NB4 (cell line): ENCODE data around the gene CES3.

Experiments
- POLR2A ChIP-seq: IDR thresholded peaks from 2 replicates; pipeline ENCODE4 v1.6.1; 2011; ENCODE audit warnings: mild to moderate bottlenecking; ENCODE audit not compliant: insufficient read length; ENCODE audit errors: extremely low read depth
- TF ChIP-seq, protein P1 (sequence below): IDR thresholded peaks from one replicate; pipeline ENCODE4 v1.5.1; 2012; ENCODE audit warnings: low read depth, low read length

DNA sequence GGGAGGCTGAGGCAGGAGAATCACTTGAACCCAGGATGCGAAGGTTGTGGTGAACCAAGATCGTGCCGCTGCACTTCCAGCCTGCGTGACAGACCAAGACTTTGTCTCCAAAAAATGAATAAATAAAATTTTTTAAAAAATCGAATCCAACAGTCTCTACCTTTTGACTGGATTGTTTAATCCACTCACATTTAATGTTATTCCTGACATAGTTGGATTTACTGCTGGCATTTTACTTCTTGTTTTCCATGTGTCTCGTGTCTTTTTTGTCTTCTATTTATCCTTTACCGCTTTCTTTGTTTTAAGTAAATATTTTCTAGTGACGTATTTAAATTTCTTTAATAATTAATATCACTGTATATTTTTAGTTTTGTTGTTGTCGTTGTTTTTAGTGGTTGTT lies 22.0 kb downstream of the CES3 start:
- TF ChIP-seq, protein P1, sequence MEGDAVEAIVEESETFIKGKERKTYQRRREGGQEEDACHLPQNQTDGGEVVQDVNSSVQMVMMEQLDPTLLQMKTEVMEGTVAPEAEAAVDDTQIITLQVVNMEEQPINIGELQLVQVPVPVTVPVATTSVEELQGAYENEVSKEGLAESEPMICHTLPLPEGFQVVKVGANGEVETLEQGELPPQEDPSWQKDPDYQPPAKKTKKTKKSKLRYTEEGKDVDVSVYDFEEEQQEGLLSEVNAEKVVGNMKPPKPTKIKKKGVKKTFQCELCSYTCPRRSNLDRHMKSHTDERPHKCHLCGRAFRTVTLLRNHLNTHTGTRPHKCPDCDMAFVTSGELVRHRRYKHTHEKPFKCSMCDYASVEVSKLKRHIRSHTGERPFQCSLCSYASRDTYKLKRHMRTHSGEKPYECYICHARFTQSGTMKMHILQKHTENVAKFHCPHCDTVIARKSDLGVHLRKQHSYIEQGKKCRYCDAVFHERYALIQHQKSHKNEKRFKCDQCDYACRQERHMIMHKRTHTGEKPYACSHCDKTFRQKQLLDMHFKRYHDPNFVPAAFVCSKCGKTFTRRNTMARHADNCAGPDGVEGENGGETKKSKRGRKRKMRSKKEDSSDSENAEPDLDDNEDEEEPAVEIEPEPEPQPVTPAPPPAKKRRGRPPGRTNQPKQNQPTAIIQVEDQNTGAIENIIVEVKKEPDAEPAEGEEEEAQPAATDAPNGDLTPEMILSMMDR: no peak
- no peak for TF ChIP-seq POLR2A
